PC-3 (cell line): ENCODE data around the gene TNFSF15. TPM values are rescaled to one million over a fixed set of nuclear protein-coding genes. Genes with fewer than 3 reads are reported as not detected.

ENCODE experiments used
- ATAC-seq: fragments of 200-7000 bp; cut with Tn5 transposase; 2 replicates; pipeline ENCODE4 v1.9.1; 2020; ENCODE audit warnings: mild to moderate bottlenecking, moderate library complexity
- BruUV-seq: library from RNA; stranded (reverse); fragments of 400-500 nt; replicated peaks from 2 replicates; lab custom pipeline; 2021; lab: Mats Ljungman, UMichigan
- CTCF ChIA-PET: fragments of 300-600 bp; sonication (Branson Sonifier 250); formaldehyde crosslinking; loops from one replicate; lab custom pipeline; 2022; ENCODE audit warnings: antibody characterized with exemption; lab: Charles Lee
- POLR2A ChIA-PET: fragments of 300-600 bp; sonication (Branson Sonifier 250); formaldehyde crosslinking; loops from one replicate; lab custom pipeline; 2022; ENCODE audit warnings: antibody characterized with exemption; ENCODE audit not compliant: unreplicated experiment; lab: Charles Lee
- DNase-seq: peaks from one replicate; pipeline ENCODE4 v3.0.0-alpha.2; 2015
- H2AFZ ChIP-seq: fragments of 300-600 bp; sonication (generic); 2 replicates; pipeline ENCODE4 v1.6.0; 2016; ENCODE audit warnings: antibody characterized with exemption, low read length
- H3F3A ChIP-seq: fragments of 300-600 bp; sonication (generic); one replicate; pipeline ENCODE4 v1.6.0; 2017; ENCODE audit warnings: antibody characterized with exemption, low read length, control low read depth, mild to moderate bottlenecking; ENCODE audit not compliant: unreplicated experiment
- H3K27ac ChIP-seq: fragments of 300-600 bp; sonication (generic); 2 replicates; pipeline ENCODE4 v1.5.1; 2016; ENCODE audit warnings: mild to moderate bottlenecking, low read length
- H3K27me3 ChIP-seq: fragments of 300-600 bp; sonication (generic); 2 replicates; pipeline ENCODE4 v1.6.1; 2016; ENCODE audit warnings: low read length, mixed read lengths
- H3K36me3 ChIP-seq: fragments of 300-600 bp; sonication (generic); 2 replicates; pipeline ENCODE4 v1.6.1; 2016; ENCODE audit warnings: low read depth, mixed run types, low read length, mixed read lengths
- H3K4me1 ChIP-seq: fragments of 300-600 bp; sonication (generic); 2 replicates; pipeline ENCODE4 v1.5.1; 2016; ENCODE audit warnings: low read length; ENCODE audit not compliant: insufficient read depth
- H3K4me2 ChIP-seq: fragments of 300-600 bp; sonication (generic); 2 replicates; pipeline ENCODE4 v1.6.0; 2016; ENCODE audit warnings: low read length
- H3K4me3 ChIP-seq: fragments of 300-600 bp; sonication (generic); 2 replicates; pipeline ENCODE4 v1.5.1; 2016; ENCODE audit warnings: mild to moderate bottlenecking, low read length, mixed read lengths
- H3K79me2 ChIP-seq: fragments of 300-600 bp; sonication (generic); 2 replicates; pipeline ENCODE4 v1.6.1; 2017; ENCODE audit warnings: low read length, mixed read lengths
- H3K9ac ChIP-seq: fragments of 300-600 bp; sonication (generic); 2 replicates; pipeline ENCODE4 v1.6.0; 2016; ENCODE audit warnings: mild to moderate bottlenecking, low read length
- H3K9me2 ChIP-seq: fragments of 300-600 bp; sonication (generic); replicated peaks from 2 replicates; pipeline ENCODE4 v1.6.1; 2016; ENCODE audit warnings: mixed run types, low read length, mixed read lengths
- H3K9me3 ChIP-seq: fragments of 300-600 bp; sonication (generic); 2 replicates; pipeline ENCODE4 v1.6.1; 2016; ENCODE audit warnings: low read length, mixed read lengths
- H4K20me1 ChIP-seq: fragments of 300-600 bp; sonication (generic); 2 replicates; pipeline ENCODE4 v1.6.1; 2016; ENCODE audit warnings: low read length, mixed read lengths
- EZH2 ChIP-seq: fragments of 300-600 bp; sonication (generic); IDR thresholded peaks from one replicate; pipeline ENCODE4 v1.6.1; 2017; ENCODE audit warnings: antibody characterized with exemption, mild to moderate bottlenecking, low read length; ENCODE audit not compliant: unreplicated experiment
- EZH2phosphoT487 ChIP-seq: fragments of 300-600 bp; sonication (generic); IDR thresholded peaks from 2 replicates; pipeline ENCODE4 v1.6.1; 2018; ENCODE audit warnings: mild to moderate bottlenecking, antibody characterized with exemption, low read length, borderline replicate concordance
- intact Hi-C: fragments of 100-400 bp; cut with micrococcal nuclease; formaldehyde crosslinking; loops from 2 replicates; pipeline ENCODE4 v1.9.0; 2023
- total RNA-seq: library from RNA; depleted of rRNA; stranded (reverse); fragments of >200 nt; gene quantifications from 2 replicates; pipeline ENCODE4 v1.2.3, GENCODE V29; 2014
- TF ChIP-seq, protein P1 (sequence below): fragments of 300-600 bp; sonication (generic); conservative IDR thresholded peaks from 2 replicates; pipeline ENCODE4 v1.5.1; 2017; ENCODE audit warnings: antibody characterized with exemption, low read depth, mild to moderate bottlenecking, low read length

TNFSF15 gene
- total RNA-seq, 1 experiment from 2014 or later = 2.2 TPM

DNA sequence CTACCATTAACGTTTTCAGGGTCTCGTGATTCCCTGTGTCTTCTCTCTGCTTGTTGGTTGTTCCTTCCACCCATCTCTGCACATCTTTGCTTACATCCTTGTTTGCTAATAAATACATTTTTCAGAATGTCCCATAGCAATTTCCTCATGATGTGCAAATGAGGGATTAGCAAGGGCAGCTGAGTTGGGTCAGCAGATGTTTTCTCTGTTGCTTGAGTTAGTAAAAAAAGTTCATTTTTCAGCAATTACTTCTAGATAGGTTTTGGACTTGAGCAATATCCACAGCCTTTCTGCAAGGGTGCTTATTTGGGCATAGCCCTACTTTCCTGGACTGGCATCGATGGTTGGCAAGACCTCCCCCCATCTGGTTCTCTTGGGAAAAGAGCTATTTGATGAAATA, 4.8 kb upstream of the TNFSF15 start:
- no peaks in the 10 kb centered on the region for H3K36me3 ChIP-seq
- no peaks in the 10 kb centered on the region for H4K20me1 ChIP-seq
- ChIA-PET CTCF (no interaction called here), POLR2A (interaction anchor here (0.5 kb wide), 1 partner anchor 309 kb away, joined by 7 read pairs; no protein-coding TSS in a partner anchor)
- H3K4me3 ChIP-seq = no peak overlapping the region
- H3K4me1 ChIP-seq = peaks cover 25% of the 10 kb centered on the region
- H3K27ac ChIP-seq = no peak overlapping the region
- DNase-seq = no peak
- H3K9me3 ChIP-seq = no peaks in the 10 kb centered on the region
- TF ChIP-seq EZH2 (no peak), EZH2phosphoT487 (no peak)
- no peaks in the 10 kb centered on the region for H3F3A ChIP-seq
- no peaks in the 10 kb centered on the region for H3K9me2 ChIP-seq
- H3K27me3 ChIP-seq = no peaks in the 10 kb centered on the region
- no peak overlapping the region for H3K9ac ChIP-seq
- no peak overlapping the region for H3K4me2 ChIP-seq
- intact Hi-C loops = no loop called here
- BruUV-seq = no TSS peak
- no peak overlapping the region for H2AFZ ChIP-seq
- H3K79me2 ChIP-seq = no peaks in the 10 kb centered on the region
- no peak for ATAC-seq

DNA sequence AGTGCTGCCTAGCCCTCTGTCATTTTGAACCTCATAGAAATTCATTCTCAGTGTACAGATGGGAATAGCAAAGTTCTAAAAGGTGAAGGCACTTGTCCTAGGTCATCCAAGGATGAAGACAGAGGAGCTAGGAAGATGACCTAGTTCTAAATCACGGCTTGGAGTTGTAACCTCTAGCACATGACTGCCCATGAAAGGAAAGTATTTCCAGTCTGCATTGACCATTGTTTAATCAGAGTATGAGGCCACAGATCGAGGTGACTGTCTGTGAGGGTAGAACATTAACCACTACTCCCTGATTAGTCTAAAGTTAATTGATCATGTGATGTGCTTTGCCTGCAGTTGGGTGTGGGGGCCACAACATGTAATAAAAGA, 674 bp upstream of the TNFSF15 start:
- Histone ChIP-seq H3K36me3 (no peaks in the 10 kb centered on the region), H3K4me3 (no peak overlapping the region), H2AFZ (peak overlapping the region; percentile 39), H3F3A (no peaks in the 10 kb centered on the region), H3K9me3 (no peaks in the 10 kb centered on the region), H4K20me1 (no peaks in the 10 kb centered on the region), H3K27me3 (no peaks in the 10 kb centered on the region), H3K4me1 (peaks cover 41% of the 10 kb centered on the region), H3K4me2 (peak overlapping the region; percentile 69), H3K79me2 (no peaks in the 10 kb centered on the region), H3K9me2 (no peaks in the 10 kb centered on the region), H3K9ac (no peak overlapping the region), H3K27ac (0 out of 2 replicates have a peak overlapping the region, but pooled peaks have one; percentile 62)
- intact Hi-C loops = loop anchor here (10.0 kb wide), 2 partner anchors 48 to 62 kb away; no protein-coding TSS in a partner anchor
- ATAC-seq = no peak
- ChIA-PET POLR2A (interaction anchor here (0.6 kb wide), 1 partner anchor 17 kb away, joined by 10 read pairs; no protein-coding TSS in a partner anchor), CTCF (interaction anchor here (0.5 kb wide), 1 partner anchor 89 kb away, joined by 4 read pairs; no protein-coding TSS in a partner anchor)
- no peak for DNase-seq
- BruUV-seq = no TSS peak
- TF ChIP-seq EZH2phosphoT487 (no peak), EZH2 (no peak)
- TF ChIP-seq, protein P1, sequence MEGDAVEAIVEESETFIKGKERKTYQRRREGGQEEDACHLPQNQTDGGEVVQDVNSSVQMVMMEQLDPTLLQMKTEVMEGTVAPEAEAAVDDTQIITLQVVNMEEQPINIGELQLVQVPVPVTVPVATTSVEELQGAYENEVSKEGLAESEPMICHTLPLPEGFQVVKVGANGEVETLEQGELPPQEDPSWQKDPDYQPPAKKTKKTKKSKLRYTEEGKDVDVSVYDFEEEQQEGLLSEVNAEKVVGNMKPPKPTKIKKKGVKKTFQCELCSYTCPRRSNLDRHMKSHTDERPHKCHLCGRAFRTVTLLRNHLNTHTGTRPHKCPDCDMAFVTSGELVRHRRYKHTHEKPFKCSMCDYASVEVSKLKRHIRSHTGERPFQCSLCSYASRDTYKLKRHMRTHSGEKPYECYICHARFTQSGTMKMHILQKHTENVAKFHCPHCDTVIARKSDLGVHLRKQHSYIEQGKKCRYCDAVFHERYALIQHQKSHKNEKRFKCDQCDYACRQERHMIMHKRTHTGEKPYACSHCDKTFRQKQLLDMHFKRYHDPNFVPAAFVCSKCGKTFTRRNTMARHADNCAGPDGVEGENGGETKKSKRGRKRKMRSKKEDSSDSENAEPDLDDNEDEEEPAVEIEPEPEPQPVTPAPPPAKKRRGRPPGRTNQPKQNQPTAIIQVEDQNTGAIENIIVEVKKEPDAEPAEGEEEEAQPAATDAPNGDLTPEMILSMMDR = no peak

DNA sequence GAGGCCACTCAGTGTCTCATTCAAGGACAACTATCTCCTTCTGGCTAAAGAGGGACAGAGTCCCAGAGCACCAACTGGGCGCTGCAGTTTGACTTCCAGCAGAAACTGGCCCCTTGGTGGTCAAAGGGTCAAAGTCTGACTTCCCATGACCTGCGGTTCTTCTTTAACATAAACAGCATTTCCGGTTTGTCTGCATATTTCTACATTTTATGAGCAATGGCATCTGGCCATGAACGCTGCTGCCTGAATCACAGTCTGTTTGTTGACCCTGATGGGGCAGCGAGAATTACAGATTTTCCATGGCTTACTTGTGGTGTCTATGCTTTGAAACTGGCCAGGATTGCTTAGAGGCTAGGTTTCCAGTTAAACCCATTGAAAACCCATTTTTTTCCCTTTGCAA, 1.3 kb downstream of the TNFSF15 start:
- Histone ChIP-seq H3K4me3 (peak overlapping the region; percentile 39; the same call in 1 of the 2 replicates), H3K9ac (no peak overlapping the region), H3K4me2 (peak overlapping the region; percentile 69), H3F3A (no peaks in the 10 kb centered on the region), H3K36me3 (no peaks in the 10 kb centered on the region), H3K9me2 (no peaks in the 10 kb centered on the region), H3K4me1 (peaks cover 37% of the 10 kb centered on the region), H3K79me2 (no peaks in the 10 kb centered on the region), H3K27ac (peak overlapping the region; percentile 46; the same call in 1 of the 2 replicates), H3K9me3 (no peaks in the 10 kb centered on the region), H4K20me1 (no peaks in the 10 kb centered on the region), H2AFZ (no peak overlapping the region), H3K27me3 (no peaks in the 10 kb centered on the region)
- POLR2A ChIA-PET = no interaction called here
- DNase-seq = peak; percentile 94
- intact Hi-C loops = loop anchor here (1.0 to 10.0 kb wide), 3 partner anchors 50 to 103 kb away; no protein-coding TSS in a partner anchor
- ATAC-seq = peak; percentile 62
- BruUV-seq = no TSS peak
- TF ChIP-seq EZH2phosphoT487 (no peak), EZH2 (no peak)
- TF ChIP-seq, protein P1 = no peak
- CTCF ChIA-PET = no interaction called here
